ENCODE measurements around the gene PLD2. TPM values are rescaled to one million over a fixed set of nuclear protein-coding genes. Genes with fewer than 3 reads are reported as not detected.
"Not testable (repeated sequence)": the region's sequence is repeated elsewhere in the genome, so short reads cannot be mapped to it uniquely, and the experiment has no call there.

PLD2 gene
- total RNA-seq, 4 donors from 2014 or later = 53.5 to 134 (median 57.6) TPM

- no peak overlapping the region for H3K27ac ChIP-seq
- TF ChIP-seq POLR2A (IDR thresholded peaks at IDR 0.05) (no peak), EP300 (IDR thresholded peaks at IDR 0.05) (no peak), POLR2AphosphoS5 (IDR thresholded peaks at IDR 0.05) (no peak)
- TF ChIP-seq, protein P1, sequence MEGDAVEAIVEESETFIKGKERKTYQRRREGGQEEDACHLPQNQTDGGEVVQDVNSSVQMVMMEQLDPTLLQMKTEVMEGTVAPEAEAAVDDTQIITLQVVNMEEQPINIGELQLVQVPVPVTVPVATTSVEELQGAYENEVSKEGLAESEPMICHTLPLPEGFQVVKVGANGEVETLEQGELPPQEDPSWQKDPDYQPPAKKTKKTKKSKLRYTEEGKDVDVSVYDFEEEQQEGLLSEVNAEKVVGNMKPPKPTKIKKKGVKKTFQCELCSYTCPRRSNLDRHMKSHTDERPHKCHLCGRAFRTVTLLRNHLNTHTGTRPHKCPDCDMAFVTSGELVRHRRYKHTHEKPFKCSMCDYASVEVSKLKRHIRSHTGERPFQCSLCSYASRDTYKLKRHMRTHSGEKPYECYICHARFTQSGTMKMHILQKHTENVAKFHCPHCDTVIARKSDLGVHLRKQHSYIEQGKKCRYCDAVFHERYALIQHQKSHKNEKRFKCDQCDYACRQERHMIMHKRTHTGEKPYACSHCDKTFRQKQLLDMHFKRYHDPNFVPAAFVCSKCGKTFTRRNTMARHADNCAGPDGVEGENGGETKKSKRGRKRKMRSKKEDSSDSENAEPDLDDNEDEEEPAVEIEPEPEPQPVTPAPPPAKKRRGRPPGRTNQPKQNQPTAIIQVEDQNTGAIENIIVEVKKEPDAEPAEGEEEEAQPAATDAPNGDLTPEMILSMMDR (IDR thresholded peaks at IDR 0.05) = no peak
- H3K4me1 ChIP-seq = peaks cover 35% of the 10 kb centered on the region
- no peak overlapping the region for H3K4me3 ChIP-seq
- peaks cover 2% of the 10 kb centered on the region for H3K36me3 ChIP-seq
- H3K9me3 ChIP-seq = no peaks in the 10 kb centered on the region
- no peak for DNase-seq (ENCODE audit: low spot score in 2 of 2)
- H3K27me3 ChIP-seq = no peaks in the 10 kb centered on the region
- 62% methylated on average over 1 of the region's 1 CpG for WGBS
Measured at GRCh38 chr17:4863321-4863720, 56.4 kb downstream of the PLD2 start.

- 74% methylated on average over 5 of the region's 5 CpGs for WGBS
- H3K36me3 ChIP-seq; H3K4me3 ChIP-seq; H3K27me3 ChIP-seq; H3K9me3 ChIP-seq; DNase-seq (ENCODE audit: low spot score in 2 of 2); H3K27ac ChIP-seq; H3K4me1 ChIP-seq: not testable (repeated sequence)
Measured at GRCh38 chr17:4867535-4867934, 60.6 kb downstream of the PLD2 start.

DNA sequence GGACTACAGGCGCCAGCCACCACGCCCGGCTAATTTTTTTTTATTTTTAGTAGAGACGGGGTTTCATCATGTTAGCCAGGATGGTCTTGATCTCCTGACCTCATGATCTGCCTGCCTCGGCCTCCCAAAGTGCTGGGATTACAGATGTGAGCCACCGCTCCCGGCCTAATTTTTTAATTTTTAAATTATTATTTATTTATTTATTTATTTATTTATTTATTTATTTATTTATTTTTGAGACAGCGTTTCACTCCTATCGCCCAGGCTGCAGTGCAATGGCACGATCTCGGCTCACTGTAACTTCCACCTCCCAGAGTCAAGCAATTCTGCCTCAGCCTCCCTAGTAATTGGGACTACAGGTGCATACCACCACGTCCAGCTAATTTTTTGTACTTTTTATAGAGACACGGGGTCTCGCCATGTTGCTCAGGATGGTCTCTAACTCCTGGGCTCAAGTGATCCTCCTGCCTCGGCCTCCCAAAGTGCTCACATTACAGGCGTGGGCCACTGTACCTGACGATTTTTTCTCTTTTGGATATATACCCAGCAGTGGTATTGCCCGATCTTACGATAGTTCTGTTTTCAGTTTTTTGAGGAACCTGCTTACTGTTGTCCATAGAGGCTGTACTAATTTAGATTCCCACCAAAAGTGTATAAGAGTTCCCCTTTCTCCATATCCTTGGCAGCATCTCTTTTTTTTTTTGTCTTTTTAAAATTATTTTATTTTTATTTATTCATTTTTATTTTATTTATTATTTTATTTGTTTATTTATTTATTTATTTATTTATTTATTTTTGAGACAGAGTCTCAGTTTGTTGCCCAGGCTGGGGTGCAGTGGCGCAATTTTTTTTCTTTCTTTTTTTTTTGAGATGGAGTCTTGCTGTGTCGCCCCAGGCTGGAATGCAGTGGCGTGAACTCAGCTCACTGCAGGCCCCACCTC is 62.4 kb downstream of the PLD2 start:
- not testable (repeated sequence) for H3K27ac ChIP-seq; DNase-seq (ENCODE audit: low spot score in 2 of 2); H3K36me3 ChIP-seq; H3K4me3 ChIP-seq; H3K9me3 ChIP-seq; H3K4me1 ChIP-seq; H3K27me3 ChIP-seq
- WGBS = 95% methylated on average over 22 of the region's 22 CpGs

- no peak overlapping the region for H3K27ac ChIP-seq
- DNase-seq (ENCODE audit: low spot score in 2 of 2) = no peak
- H3K36me3 ChIP-seq = peaks cover 5% of the 10 kb centered on the region
- 80% methylated on average over 2 of the region's 2 CpGs for WGBS
- no peaks in the 10 kb centered on the region for H3K9me3 ChIP-seq
- peaks cover 5% of the 10 kb centered on the region for H3K4me1 ChIP-seq
- no peak for TF ChIP-seq EP300 (IDR thresholded peaks at IDR 0.05)
- TF ChIP-seq, protein P1 (IDR thresholded peaks at IDR 0.05) = no peak
- no peak for TF ChIP-seq POLR2A (IDR thresholded peaks at IDR 0.05)
- no peak for TF ChIP-seq POLR2AphosphoS5 (IDR thresholded peaks at IDR 0.05)
- H3K27me3 ChIP-seq = no peaks in the 10 kb centered on the region
- H3K4me3 ChIP-seq = no peak overlapping the region
Measured at GRCh38 chr17:4870855-4871254, 63.9 kb downstream of the PLD2 start.

DNA sequence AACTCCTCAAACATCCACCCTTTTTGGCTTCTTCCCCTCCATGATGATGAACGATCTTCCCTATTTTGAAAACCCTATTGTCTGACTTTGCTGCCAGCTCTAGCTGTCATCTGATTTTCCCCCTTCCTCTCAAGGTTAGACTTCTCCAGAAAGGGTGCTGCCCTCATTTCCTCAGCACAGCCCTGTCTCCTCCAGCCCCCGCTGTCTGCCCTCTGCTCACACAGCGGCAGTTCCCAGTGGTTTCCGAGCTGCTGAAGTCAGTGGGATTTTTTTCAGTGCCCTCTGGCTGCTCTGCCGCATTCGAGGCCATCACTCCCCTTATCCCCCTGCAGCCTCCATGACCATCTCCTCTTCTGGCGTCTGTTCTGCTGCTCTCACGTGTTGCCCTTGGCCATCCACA is 65.8 kb downstream of the PLD2 start:
- TF ChIP-seq EP300 (IDR thresholded peaks at IDR 0.05) (no peak), POLR2AphosphoS5 (IDR thresholded peaks at IDR 0.05) (no peak), POLR2A (IDR thresholded peaks at IDR 0.05) (no peak)
- TF ChIP-seq, protein P1 (IDR thresholded peaks at IDR 0.05) = no peak
- peaks cover 5% of the 10 kb centered on the region for H3K36me3 ChIP-seq

More for the DNA sequence above, 65.8 kb downstream of the PLD2 start:
- H3K27ac ChIP-seq = no peak overlapping the region
- H3K9me3 ChIP-seq = no peaks in the 10 kb centered on the region
- peaks cover 12% of the 10 kb centered on the region for H3K4me1 ChIP-seq
- no peaks in the 10 kb centered on the region for H3K27me3 ChIP-seq
- 50% methylated on average over 8 of the region's 8 CpGs for WGBS
- H3K4me3 ChIP-seq = no peak overlapping the region
- DNase-seq (ENCODE audit: low spot score in 2 of 2) = no peak

Other genes starting within 250 kb of the PLD2 start
- 100 to 1,000 TPM in 3 of 4 donors, 10 to 100 TPM in 1; 64.6 to 187 (median 134) TPM for gene GGT6, start 246.6 kb upstream of the PLD2 start, total RNA-seq
- gene SMTNL2, start 222.6 kb upstream of the PLD2 start, total RNA-seq = 1 to 10 TPM in 1 of 4 donors, under 1 TPM in 2, not detected in 1; 0.64 to 1.3 (median 0.81) TPM
- 1 to 10 TPM in 1 of 4 donors, under 1 TPM in 3; 0.15 to 1.5 (median 0.36) TPM for gene ALOX15, start 165.5 kb upstream of the PLD2 start, total RNA-seq
- 10 to 100 TPM; 32.2 to 79.3 (median 60.9) TPM for gene PELP1, start 103.0 kb upstream of the PLD2 start, total RNA-seq
- 10 to 100 TPM; 12.1 to 20.6 (median 16.0) TPM for gene ARRB2, start 96.5 kb upstream of the PLD2 start, total RNA-seq
- gene MED11, start 75.7 kb upstream of the PLD2 start, total RNA-seq = 10 to 100 TPM; 15.0 to 38.0 (median 26.4) TPM
- 1 to 10 TPM in 2 of 4 donors, under 1 TPM in 2; 0.40 to 2.8 (median 1.3) TPM for gene ZMYND15, start 67.3 kb upstream of the PLD2 start, total RNA-seq
- 10 to 100 TPM; 12.5 to 33.9 (median 18.8) TPM for gene CXCL16, start 67.2 kb upstream of the PLD2 start, total RNA-seq
- not detected for gene TM4SF5, start 35.3 kb upstream of the PLD2 start, total RNA-seq
- gene VMO1, start 20.8 kb upstream of the PLD2 start, total RNA-seq = 1 to 10 TPM in 2 of 4 donors, not detected in 2; 1.4 to 1.5 TPM
- gene GLTPD2, start 18.2 kb upstream of the PLD2 start, total RNA-seq = under 1 TPM in 1 of 4 donors, not detected in 3; 0.80 TPM
- gene PSMB6, start 11.0 kb upstream of the PLD2 start, total RNA-seq = 100 to 1,000 TPM in 3 of 4 donors, 10 to 100 TPM in 1; 68.6 to 250 (median 189) TPM
- gene MINK1, start 26.2 kb downstream of the PLD2 start, total RNA-seq = 100 to 1,000 TPM; 141 to 352 (median 169) TPM
- 1 to 10 TPM; 3.7 to 9.8 (median 7.5) TPM for gene C17orf107, start 92.4 kb downstream of the PLD2 start, total RNA-seq
- gene CHRNE, start 95.9 kb downstream of the PLD2 start, total RNA-seq = 1 to 10 TPM; 1.7 to 6.0 (median 2.4) TPM
- gene GP1BA, start 125.1 kb downstream of the PLD2 start, total RNA-seq = not detected
- gene SLC25A11, start 132.9 kb downstream of the PLD2 start, total RNA-seq = 10 to 100 TPM; 35.7 to 74.3 (median 41.6) TPM
- gene RNF167, start 133.1 kb downstream of the PLD2 start, total RNA-seq = 100 to 1,000 TPM in 2 of 4 donors, 10 to 100 TPM in 2; 74.1 to 118 (median 99.4) TPM
- 100 to 1,000 TPM; 392 to 756 (median 686) TPM for gene PFN1, start 141.4 kb downstream of the PLD2 start, total RNA-seq
- gene ENO3, start 144.0 kb downstream of the PLD2 start, total RNA-seq = 1 to 10 TPM; 2.0 to 4.2 (median 3.2) TPM
- 10 to 100 TPM; 30.5 to 52.7 (median 47.1) TPM for gene SPAG7, start 160.7 kb downstream of the PLD2 start, total RNA-seq
- 10 to 100 TPM; 27.4 to 60.8 (median 34.6) TPM for gene CAMTA2, start 180.5 kb downstream of the PLD2 start, total RNA-seq
- 1 to 10 TPM in 2 of 4 donors, under 1 TPM in 2; 0.73 to 1.4 (median 1.2) TPM for gene INCA1, start 190.4 kb downstream of the PLD2 start, total RNA-seq
- 100 to 1,000 TPM in 2 of 4 donors, 10 to 100 TPM in 2; 52.7 to 104 (median 97.8) TPM for gene KIF1C, start 190.8 kb downstream of the PLD2 start, total RNA-seq
- gene SLC52A1, start 228.3 kb downstream of the PLD2 start, total RNA-seq = 10 to 100 TPM in 1 of 4 donors, 1 to 10 TPM in 3; 2.2 to 25.0 (median 5.9) TPM

Measured in suprapubic skin (tissue), 4 donors.